Activated CD4-positive, alpha-beta T cell treated with anti-CD3 and anti-CD28 coated beads for 36 hours (primary cell): ENCODE results near the gene DYNLT3. TPM values are rescaled to one million over a fixed set of nuclear protein-coding genes. Genes with fewer than 3 reads are reported as not detected.

Experiments
- ATAC-seq: fragments of 200-7000 bp; cut with Tn5 transposase; one replicate; pipeline ENCODE4 v1.10.0; 2021; ENCODE audit warnings: mild to moderate bottlenecking, moderate library complexity
- CTCF ChIA-PET: fragments of 350-600 bp; sonication (Branson Sonifier 250); formaldehyde crosslinking; loops from one replicate; lab custom pipeline; 2021; ENCODE audit warnings: antibody characterized with exemption; lab: Charles Lee
- POLR2A ChIA-PET: fragments of 350-600 bp; sonication (Branson Sonifier 250); formaldehyde crosslinking; loops from one replicate; lab custom pipeline; 2021; ENCODE audit warnings: antibody characterized with exemption, inconsistent platforms; lab: Charles Lee
- DNase-seq: peaks from one replicate; pipeline ENCODE4 v3.0.0-alpha.2; 2020
- H3K27ac Mint-ChIP-seq: one replicate; pipeline ENCODE4 v1.8.0; 2021; ENCODE audit warnings: mixed read lengths
- H3K27me3 Mint-ChIP-seq: one replicate; pipeline ENCODE4 v1.8.0; 2021; ENCODE audit warnings: mixed read lengths
- H3K36me3 Mint-ChIP-seq: one replicate; pipeline ENCODE4 v1.8.0; 2021; ENCODE audit warnings: low read depth, mixed read lengths
- H3K4me1 Mint-ChIP-seq: one replicate; pipeline ENCODE4 v1.8.0; 2021; ENCODE audit warnings: mixed read lengths
- H3K4me3 Mint-ChIP-seq: one replicate; pipeline ENCODE4 v1.8.0; 2021; ENCODE audit warnings: mild to moderate bottlenecking, moderate library complexity, mixed read lengths
- H3K9me3 Mint-ChIP-seq: one replicate; pipeline ENCODE4 v1.8.0; 2021; ENCODE audit warnings: low read depth, mixed read lengths
- intact Hi-C, 2 experiments: fragments of 100-400 bp; cut with DNase I in 1 of 2; cut with micrococcal nuclease in 1 of 2; formaldehyde crosslinking; loops; one replicate each; pipeline versions ENCODE4 v1.14.2 to v1.15.1; 2022 to 2024; cut with DNase I, micrococcal nuclease
- total RNA-seq, 2 experiments: library from RNA; stranded (reverse); gene quantifications; one replicate each; pipeline ENCODE4 v1.2.3, GENCODE V29; 2021

Gene DYNLT3
- total RNA-seq, 2 experiments from 2014 or later: 16.1 to 16.8 TPM

- Mint-ChIP-seq H3K4me3 (no peak overlapping the region), H3K9me3 (no peaks in the 10 kb centered on the region), H3K27me3 (no peaks in the 10 kb centered on the region), H3K27ac (no peak overlapping the region), H3K36me3 (no peaks in the 10 kb centered on the region), H3K4me1 (no peaks in the 10 kb centered on the region)
- ATAC-seq (no peak), DNase-seq (no peak)
- CTCF ChIA-PET: no interaction called here
- POLR2A ChIA-PET: no interaction called here
- intact Hi-C loops: no loop called here
These were observed 30.6 kb downstream of the DYNLT3 start for GRCh38 chrX:37816766-37817165.

GRCh38 chrX:37815366-37815765 is 32.0 kb downstream of the DYNLT3 start:
- POLR2A ChIA-PET: no interaction called here
- no peaks in the 10 kb centered on the region for H3K9me3 Mint-ChIP-seq
- no peaks in the 10 kb centered on the region for H3K4me1 Mint-ChIP-seq
- ATAC-seq (no peak), DNase-seq (no peak)
- no peak overlapping the region for H3K4me3 Mint-ChIP-seq
- intact Hi-C loops: no loop called here
- H3K27me3 Mint-ChIP-seq: no peaks in the 10 kb centered on the region
- CTCF ChIA-PET: interaction anchor here (1.9 kb wide), 1 partner anchor 10 kb away, joined by 7 read pairs; no protein-coding TSS in a partner anchor
- H3K27ac Mint-ChIP-seq: no peak overlapping the region
- H3K36me3 Mint-ChIP-seq: no peaks in the 10 kb centered on the region

- POLR2A ChIA-PET: no interaction called here
- Mint-ChIP-seq H3K27me3 (no peaks in the 10 kb centered on the region), H3K36me3 (no peaks in the 10 kb centered on the region), H3K9me3 (no peaks in the 10 kb centered on the region), H3K4me1 (no peaks in the 10 kb centered on the region), H3K27ac (no peak overlapping the region), H3K4me3 (no peak overlapping the region)
- intact Hi-C loops: no loop called here
- peak; percentile 16 for DNase-seq
- CTCF ChIA-PET: interaction anchor here (0.7 kb wide), 1 partner anchor 33 kb away, joined by 3 read pairs; the partner anchor contains the start of gene CYBB
- peak; percentile 57 for ATAC-seq
These were observed 33.8 kb downstream of the DYNLT3 start for GRCh38 chrX:37813570-37813969.

GRCh38 chrX:37812110-37812509 is 35.3 kb downstream of the DYNLT3 start:
- no peaks in the 10 kb centered on the region for H3K36me3 Mint-ChIP-seq
- ATAC-seq (no peak), DNase-seq (no peak)
- no peaks in the 10 kb centered on the region for H3K4me1 Mint-ChIP-seq
- no peak overlapping the region for H3K27ac Mint-ChIP-seq
- H3K27me3 Mint-ChIP-seq: no peaks in the 10 kb centered on the region
- no peak overlapping the region for H3K4me3 Mint-ChIP-seq
- no peaks in the 10 kb centered on the region for H3K9me3 Mint-ChIP-seq
- ChIA-PET POLR2A (no interaction called here), CTCF (interaction anchor here (1.3 kb wide), 2 partner anchors 13 to 66 kb away, joined by 3 to 4 read pairs; no protein-coding TSS in a partner anchor)
- intact Hi-C loops: no loop called here

GRCh38 chrX:37809970-37810369 is 37.4 kb downstream of the DYNLT3 start:
- intact Hi-C loops: no loop called here
- Mint-ChIP-seq H3K9me3 (no peaks in the 10 kb centered on the region), H3K27me3 (no peaks in the 10 kb centered on the region), H3K4me1 (no peaks in the 10 kb centered on the region), H3K4me3 (no peak overlapping the region), H3K27ac (no peak overlapping the region), H3K36me3 (no peaks in the 10 kb centered on the region)
- DNase-seq (no peak), ATAC-seq (no peak)
- CTCF ChIA-PET: interaction anchor here (0.6 to 1.6 kb wide), 2 partner anchors 22 to 31 kb away, joined by 3 to 4 read pairs; no protein-coding TSS in a partner anchor
- POLR2A ChIA-PET: no interaction called here

GRCh38 chrX:37803057-37803456 is 44.3 kb downstream of the DYNLT3 start:
- H3K9me3 Mint-ChIP-seq: no peaks in the 10 kb centered on the region
- POLR2A ChIA-PET: interaction anchor here (0.7 kb wide), 1 partner anchor 57 kb away, joined by 3 read pairs; no protein-coding TSS in a partner anchor
- H3K4me1 Mint-ChIP-seq: no peaks in the 10 kb centered on the region
- no peak overlapping the region for H3K4me3 Mint-ChIP-seq
- no peaks in the 10 kb centered on the region for H3K36me3 Mint-ChIP-seq
- DNase-seq (no peak), ATAC-seq (no peak)
- H3K27ac Mint-ChIP-seq: no peak overlapping the region
- intact Hi-C loops: no loop called here
- no peaks in the 10 kb centered on the region for H3K27me3 Mint-ChIP-seq
- CTCF ChIA-PET: interaction anchor here (1.1 to 1.9 kb wide), 2 partner anchors 22 to 36 kb away, joined by 3 to 10 read pairs; no protein-coding TSS in a partner anchor

- ATAC-seq: no peak
- Mint-ChIP-seq H3K4me1 (peaks cover 3% of the 10 kb centered on the region), H3K27ac (no peak overlapping the region), H3K4me3 (no peak overlapping the region), H3K27me3 (no peaks in the 10 kb centered on the region), H3K9me3 (no peaks in the 10 kb centered on the region), H3K36me3 (no peaks in the 10 kb centered on the region)
- intact Hi-C loops: no loop called here
- no peak for DNase-seq
- CTCF ChIA-PET: no interaction called here
- POLR2A ChIA-PET: no interaction called here
These were observed 45.3 kb downstream of the DYNLT3 start for GRCh38 chrX:37802028-37802427.

- ChIA-PET CTCF (no interaction called here), POLR2A (no interaction called here)
- intact Hi-C loops: no loop called here
- Mint-ChIP-seq H3K27me3 (no peaks in the 10 kb centered on the region), H3K9me3 (no peaks in the 10 kb centered on the region), H3K27ac (no peak overlapping the region), H3K36me3 (no peaks in the 10 kb centered on the region), H3K4me3 (no peak overlapping the region), H3K4me1 (peaks cover 15% of the 10 kb centered on the region)
- DNase-seq (no peak), ATAC-seq (no peak)
These were observed 46.7 kb downstream of the DYNLT3 start for GRCh38 chrX:37800717-37801116.

GRCh38 chrX:37799936-37800335 is 47.4 kb downstream of the DYNLT3 start:
- H3K9me3 Mint-ChIP-seq: no peaks in the 10 kb centered on the region
- ChIA-PET CTCF (no interaction called here), POLR2A (no interaction called here)
- H3K36me3 Mint-ChIP-seq: no peaks in the 10 kb centered on the region
- intact Hi-C loops: no loop called here
- ATAC-seq (no peak), DNase-seq (no peak)
- no peak overlapping the region for H3K27ac Mint-ChIP-seq
- no peak overlapping the region for H3K4me3 Mint-ChIP-seq
- H3K4me1 Mint-ChIP-seq: peaks cover 15% of the 10 kb centered on the region
- no peaks in the 10 kb centered on the region for H3K27me3 Mint-ChIP-seq

GRCh38 chrX:37796805-37797204 is 50.6 kb downstream of the DYNLT3 start:
- DNase-seq (no peak), ATAC-seq (peak; percentile 39)
- POLR2A ChIA-PET: no interaction called here
- Mint-ChIP-seq H3K9me3 (no peaks in the 10 kb centered on the region), H3K4me1 (peaks cover 15% of the 10 kb centered on the region), H3K4me3 (no peak overlapping the region), H3K27ac (no peak overlapping the region), H3K27me3 (no peaks in the 10 kb centered on the region), H3K36me3 (no peaks in the 10 kb centered on the region)
- CTCF ChIA-PET: no interaction called here
- intact Hi-C loops: no loop called here

- CTCF ChIA-PET: no interaction called here
- DNase-seq (no peak), ATAC-seq (no peak)
- no peaks in the 10 kb centered on the region for H3K27me3 Mint-ChIP-seq
- H3K4me1 Mint-ChIP-seq: peaks cover 15% of the 10 kb centered on the region
- no peaks in the 10 kb centered on the region for H3K9me3 Mint-ChIP-seq
- H3K36me3 Mint-ChIP-seq: no peaks in the 10 kb centered on the region
- intact Hi-C loops: no loop called here
- POLR2A ChIA-PET: no interaction called here
- no peak overlapping the region for H3K4me3 Mint-ChIP-seq
- no peak overlapping the region for H3K27ac Mint-ChIP-seq
These were observed 51.1 kb downstream of the DYNLT3 start for GRCh38 chrX:37796310-37796709.
